Measurements from ENCODE around the gene MTNR1B. TPM values are rescaled to one million over a fixed set of nuclear protein-coding genes. Genes with fewer than 3 reads are reported as not detected.

Gene MTNR1B
- total and polyA plus RNA-seq, 4 donors, result not detected

- no peak overlapping the region for H3K4me3 ChIP-seq
- H3K27ac ChIP-seq (ENCODE audit: low read depth in 1 of 2, low read length in 1 of 2), result no peak overlapping the region
- H3K9ac ChIP-seq (ENCODE audit: insufficient read depth in 1 of 2, low read length in 2 of 2), result no peak overlapping the region
- DNase-seq, result no peak
- H3K4me1 ChIP-seq (ENCODE audit: control insufficient read depth in 5 of 5, insufficient read depth in 5 of 5, low read length in 5 of 5), result no peaks in the 10 kb centered on the region
- TF ChIP-seq CTCF (IDR thresholded peaks at IDR 0.05; ENCODE audit: control extremely low read depth, extremely low read depth), result no peak
- WGBS, 2 donors, result 90 to 92% methylated on average over 3 of the region's 3 CpGs
- peaks cover 0 to 11% (median 3%) of the 10 kb centered on the region in 4 donors for H3K9me3 ChIP-seq (ENCODE audit: control insufficient read depth in 4 of 4, insufficient read depth in 3 of 4, low read length in 3 of 4)
- no peaks in the 10 kb centered on the region for H3K36me3 ChIP-seq (ENCODE audit: control insufficient read depth in 4 of 4, insufficient read depth in 4 of 4, low read length in 4 of 4)
- ATAC-seq (ENCODE audit: insufficient read depth, low FRiP score), result no peak
- no peaks in the 10 kb centered on the region for H3K27me3 ChIP-seq (ENCODE audit: control insufficient read depth in 3 of 3, insufficient read depth in 3 of 3, low read length in 2 of 3)
These were observed 40.2 kb upstream of the MTNR1B start for GRCh38 chr11:92929246-92929645.

GRCh38 chr11:92929653-92930052, 39.8 kb upstream of the MTNR1B start:
- DNase-seq, result no peak
- Histone ChIP-seq H3K36me3 (ENCODE audit: control insufficient read depth in 4 of 4, insufficient read depth in 4 of 4, low read length in 4 of 4) (no peaks in the 10 kb centered on the region), H3K4me3 (no peak overlapping the region), H3K27ac (ENCODE audit: low read depth in 1 of 2, low read length in 1 of 2) (no peak overlapping the region), H3K9ac (ENCODE audit: insufficient read depth in 1 of 2, low read length in 2 of 2) (no peak overlapping the region), H3K4me1 (ENCODE audit: control insufficient read depth in 5 of 5, insufficient read depth in 5 of 5, low read length in 5 of 5) (no peaks in the 10 kb centered on the region), H3K9me3 (ENCODE audit: control insufficient read depth in 4 of 4, insufficient read depth in 3 of 4, low read length in 3 of 4) (peaks cover 0 to 14% (median 3%) of the 10 kb centered on the region in 4 donors), H3K27me3 (ENCODE audit: control insufficient read depth in 3 of 3, insufficient read depth in 3 of 3, low read length in 2 of 3) (no peaks in the 10 kb centered on the region)
- ATAC-seq (ENCODE audit: insufficient read depth, low FRiP score), result no peak
- TF ChIP-seq CTCF (IDR thresholded peaks at IDR 0.05; ENCODE audit: control extremely low read depth, extremely low read depth), result no peak
- WGBS, 2 donors, result 93 to 96% methylated on average over 11 of the region's 11 CpGs

- Histone ChIP-seq H3K9ac (ENCODE audit: insufficient read depth in 1 of 2, low read length in 2 of 2) (no peak overlapping the region), H3K4me1 (ENCODE audit: control insufficient read depth in 5 of 5, insufficient read depth in 5 of 5, low read length in 5 of 5) (no peaks in the 10 kb centered on the region), H3K9me3 (ENCODE audit: control insufficient read depth in 4 of 4, insufficient read depth in 3 of 4, low read length in 3 of 4) (peaks cover 0 to 10% (median 1%) of the 10 kb centered on the region in 4 donors), H3K36me3 (ENCODE audit: control insufficient read depth in 4 of 4, insufficient read depth in 4 of 4, low read length in 4 of 4) (no peaks in the 10 kb centered on the region), H3K4me3 (no peak overlapping the region), H3K27ac (ENCODE audit: low read depth in 1 of 2, low read length in 1 of 2) (no peak overlapping the region), H3K27me3 (ENCODE audit: control insufficient read depth in 3 of 3, insufficient read depth in 3 of 3, low read length in 2 of 3) (no peaks in the 10 kb centered on the region)
- ATAC-seq (ENCODE audit: insufficient read depth, low FRiP score), result no peak
- no peak for TF ChIP-seq CTCF (IDR thresholded peaks at IDR 0.05; ENCODE audit: control extremely low read depth, extremely low read depth)
- WGBS, 2 donors, result 58 to 71% methylated on average over 3 of the region's 3 CpGs
- no peak for DNase-seq
These were observed 37.6 kb upstream of the MTNR1B start for GRCh38 chr11:92931746-92932422.

GRCh38 chr11:92939305-92939704, 30.1 kb upstream of the MTNR1B start:
- WGBS, 2 donors, result 91 to 92% methylated on average over 4 of the region's 4 CpGs
- TF ChIP-seq CTCF (IDR thresholded peaks at IDR 0.05; ENCODE audit: control extremely low read depth, extremely low read depth), result no peak
- Histone ChIP-seq H3K4me3 (no peak overlapping the region), H3K4me1 (ENCODE audit: control insufficient read depth in 5 of 5, insufficient read depth in 5 of 5, low read length in 5 of 5) (no peaks in the 10 kb centered on the region), H3K36me3 (ENCODE audit: control insufficient read depth in 4 of 4, insufficient read depth in 4 of 4, low read length in 4 of 4) (no peaks in the 10 kb centered on the region), H3K27me3 (ENCODE audit: control insufficient read depth in 3 of 3, insufficient read depth in 3 of 3, low read length in 2 of 3) (no peaks in the 10 kb centered on the region), H3K9ac (ENCODE audit: insufficient read depth in 1 of 2, low read length in 2 of 2) (no peak overlapping the region), H3K27ac (ENCODE audit: low read depth in 1 of 2, low read length in 1 of 2) (no peak overlapping the region), H3K9me3 (ENCODE audit: control insufficient read depth in 4 of 4, insufficient read depth in 3 of 4, low read length in 3 of 4) (peaks cover 0 to 5% (median 0%) of the 10 kb centered on the region in 4 donors)
- ATAC-seq (ENCODE audit: insufficient read depth, low FRiP score), result no peak
- no peak for DNase-seq

Measured in lung (tissue), 12 donors.